ENCODE data around the gene PLEKHG2.
"Not testable (repeated sequence)": the region's sequence is repeated elsewhere in the genome, so short reads cannot be mapped to it uniquely, and the experiment has no call there.

PLEKHG2 gene, protein sequence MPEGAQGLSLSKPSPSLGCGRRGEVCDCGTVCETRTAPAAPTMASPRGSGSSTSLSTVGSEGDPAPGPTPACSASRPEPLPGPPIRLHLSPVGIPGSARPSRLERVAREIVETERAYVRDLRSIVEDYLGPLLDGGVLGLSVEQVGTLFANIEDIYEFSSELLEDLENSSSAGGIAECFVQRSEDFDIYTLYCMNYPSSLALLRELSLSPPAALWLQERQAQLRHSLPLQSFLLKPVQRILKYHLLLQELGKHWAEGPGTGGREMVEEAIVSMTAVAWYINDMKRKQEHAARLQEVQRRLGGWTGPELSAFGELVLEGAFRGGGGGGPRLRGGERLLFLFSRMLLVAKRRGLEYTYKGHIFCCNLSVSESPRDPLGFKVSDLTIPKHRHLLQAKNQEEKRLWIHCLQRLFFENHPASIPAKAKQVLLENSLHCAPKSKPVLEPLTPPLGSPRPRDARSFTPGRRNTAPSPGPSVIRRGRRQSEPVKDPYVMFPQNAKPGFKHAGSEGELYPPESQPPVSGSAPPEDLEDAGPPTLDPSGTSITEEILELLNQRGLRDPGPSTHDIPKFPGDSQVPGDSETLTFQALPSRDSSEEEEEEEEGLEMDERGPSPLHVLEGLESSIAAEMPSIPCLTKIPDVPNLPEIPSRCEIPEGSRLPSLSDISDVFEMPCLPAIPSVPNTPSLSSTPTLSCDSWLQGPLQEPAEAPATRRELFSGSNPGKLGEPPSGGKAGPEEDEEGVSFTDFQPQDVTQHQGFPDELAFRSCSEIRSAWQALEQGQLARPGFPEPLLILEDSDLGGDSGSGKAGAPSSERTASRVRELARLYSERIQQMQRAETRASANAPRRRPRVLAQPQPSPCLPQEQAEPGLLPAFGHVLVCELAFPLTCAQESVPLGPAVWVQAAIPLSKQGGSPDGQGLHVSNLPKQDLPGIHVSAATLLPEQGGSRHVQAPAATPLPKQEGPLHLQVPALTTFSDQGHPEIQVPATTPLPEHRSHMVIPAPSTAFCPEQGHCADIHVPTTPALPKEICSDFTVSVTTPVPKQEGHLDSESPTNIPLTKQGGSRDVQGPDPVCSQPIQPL (N-terminal part only)

DNA sequence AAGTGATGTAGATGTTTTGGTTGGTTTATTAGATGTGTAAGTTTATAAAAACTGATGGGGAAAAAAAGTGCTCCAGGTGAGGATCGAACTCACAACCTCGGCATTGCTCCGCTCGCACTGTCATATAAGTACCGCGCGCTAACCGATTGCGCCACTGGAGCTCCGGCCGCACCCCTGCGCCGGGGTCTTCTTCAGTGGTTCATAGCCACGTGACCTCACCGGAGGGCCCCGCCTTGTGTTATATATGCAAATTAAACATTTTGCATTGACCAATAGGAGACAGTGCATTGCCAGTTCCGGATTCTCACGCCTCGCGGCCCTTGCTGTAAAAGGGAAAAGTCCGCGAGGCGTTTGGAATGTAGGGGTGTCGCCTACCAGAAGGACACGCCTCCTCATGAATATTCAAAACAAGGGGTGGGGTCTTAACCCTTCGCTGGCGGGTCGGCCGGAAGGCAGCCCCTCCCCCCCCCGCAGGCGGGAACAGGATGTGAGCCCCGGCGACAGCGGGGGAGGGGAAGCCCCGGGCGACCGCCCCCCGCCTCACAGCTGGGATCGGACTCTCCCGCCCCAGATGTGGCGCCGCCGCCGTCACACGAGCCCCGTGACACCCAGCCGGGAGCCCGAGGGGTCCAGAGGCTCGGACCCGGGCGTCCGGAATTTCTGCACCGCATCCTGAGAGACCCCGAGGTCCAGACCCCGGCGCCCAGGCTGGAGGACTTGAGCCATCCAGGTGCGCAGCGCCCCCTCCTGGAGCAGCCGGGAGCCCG is at the start of gene PLEKHG2:
PLEKHG2 (plus strand) TSS at position 570 of the 767 bp plus-strand sequence. CDS start 1,418 bp downstream, outside the sequence.
- DNase-seq (ENCODE audit: low spot score): peak; percentile 100

- no peak for DNase-seq (ENCODE audit: low spot score)
These were observed 49.5 kb upstream of the PLEKHG2 start for GRCh38 chr19:39362682-39363657.

DNA sequence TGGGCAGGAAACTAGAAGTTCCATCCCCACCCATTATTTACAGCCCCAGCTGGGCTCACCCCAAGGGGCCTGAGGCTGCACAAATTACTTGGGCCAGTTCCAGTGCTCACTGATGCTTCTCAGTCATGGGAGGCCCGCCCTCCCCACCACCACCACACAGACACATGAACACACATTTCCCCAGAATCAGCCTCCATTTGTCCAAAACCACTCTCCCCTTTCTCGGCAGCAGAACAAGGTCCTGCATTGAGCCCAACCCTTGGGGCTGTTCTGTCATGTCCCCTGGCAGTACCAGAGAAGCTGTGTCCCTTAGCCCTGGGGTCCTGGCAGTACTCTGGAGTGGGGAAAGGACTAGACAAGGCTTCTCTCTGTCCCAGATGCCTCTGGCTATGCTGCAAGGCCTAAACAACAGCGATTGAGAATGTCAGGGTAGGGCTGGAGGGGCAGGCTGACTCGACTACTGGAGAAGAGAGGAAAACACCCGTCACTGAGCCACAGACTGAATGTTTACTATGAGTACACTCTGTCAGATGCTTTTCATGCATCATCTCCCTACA is 48.5 kb upstream of the PLEKHG2 start:
- DNase-seq (ENCODE audit: low spot score): peak; percentile 78

DNA sequence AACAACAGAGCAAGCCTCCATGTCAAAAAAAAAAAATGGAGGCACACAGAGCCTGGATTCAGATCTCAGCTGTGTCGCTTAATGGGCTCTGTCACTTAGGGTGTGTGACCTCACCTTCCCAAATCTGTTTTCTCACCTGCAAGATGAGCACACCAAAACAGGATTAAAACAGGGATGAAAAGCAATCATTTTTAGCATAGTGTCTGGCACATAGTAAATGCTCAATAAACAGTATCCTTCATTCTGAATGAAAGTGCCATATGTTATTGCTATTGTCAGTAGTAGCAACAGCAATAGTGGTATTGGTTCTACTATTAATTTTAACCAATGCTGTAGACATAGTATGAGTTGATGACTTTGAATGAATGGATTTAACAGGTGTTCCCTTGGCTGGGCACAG is 46.9 kb upstream of the PLEKHG2 start:
- no peak for DNase-seq (ENCODE audit: low spot score)

- no peak for DNase-seq (ENCODE audit: low spot score)
These were observed 43.3 kb upstream of the PLEKHG2 start for GRCh38 chr19:39369200-39369599.

GRCh38 chr19:39370735-39371134 is 41.7 kb upstream of the PLEKHG2 start:
- no peak for DNase-seq (ENCODE audit: low spot score)

GRCh38 chr19:39372047-39372802 is 40.2 kb upstream of the PLEKHG2 start:
- DNase-seq (ENCODE audit: low spot score): peak; percentile 83

- no peak for DNase-seq (ENCODE audit: low spot score)
These were observed 39.5 kb upstream of the PLEKHG2 start for GRCh38 chr19:39372941-39373340.

- DNase-seq (ENCODE audit: low spot score): no peak
These were observed 36.5 kb upstream of the PLEKHG2 start for GRCh38 chr19:39375929-39376328.

DNA sequence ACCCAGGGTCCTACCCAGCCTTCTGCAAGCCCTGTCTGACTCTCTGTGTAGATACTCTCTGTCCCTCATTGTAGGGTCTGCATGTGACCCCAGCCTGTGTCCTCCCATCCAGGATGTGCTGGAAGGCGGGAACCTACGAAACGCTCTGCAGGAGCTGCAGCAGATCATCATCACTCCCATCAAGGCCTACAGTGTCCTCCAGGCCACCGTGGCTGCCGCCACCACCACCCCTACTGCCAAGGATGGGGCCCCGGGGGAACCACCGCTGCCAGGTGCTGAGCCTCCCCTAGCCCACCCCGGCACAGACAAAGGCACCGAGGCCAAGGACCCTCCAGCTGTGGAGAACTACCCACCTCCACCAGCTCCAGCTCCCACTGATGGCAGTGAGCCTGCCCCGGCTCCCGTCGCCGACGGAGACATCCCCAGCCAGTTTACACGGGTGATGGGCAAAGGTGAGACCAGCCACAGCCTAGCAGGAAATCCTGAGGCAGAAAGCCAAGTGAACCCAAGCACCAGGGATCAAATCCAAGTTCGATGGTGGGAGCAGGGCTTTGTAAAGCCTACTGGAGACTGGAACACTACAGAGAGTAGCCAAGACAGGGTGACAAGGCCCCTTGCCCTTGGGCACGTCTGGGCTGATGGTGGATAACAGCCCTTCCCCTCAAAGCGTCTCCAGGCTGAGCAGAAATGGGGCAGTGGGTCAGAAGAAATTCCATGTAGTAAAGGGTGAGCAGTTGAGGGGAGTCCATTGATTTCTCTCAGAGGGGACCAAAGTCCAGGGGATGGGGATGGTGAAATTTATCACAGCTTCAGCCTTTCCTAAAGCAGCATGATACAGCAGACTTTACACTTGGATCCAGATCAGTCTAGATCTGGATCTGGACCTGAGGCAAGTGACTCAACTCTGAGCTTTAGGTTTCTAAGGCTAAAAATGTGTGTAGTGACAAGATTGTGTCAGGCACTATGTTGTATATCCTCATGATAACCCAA is 34.8 kb upstream of the PLEKHG2 start:
- no peak for DNase-seq (ENCODE audit: low spot score)

- DNase-seq (ENCODE audit: low spot score): not testable (repeated sequence)
These were observed 33.1 kb upstream of the PLEKHG2 start for GRCh38 chr19:39379366-39379765.

DNA sequence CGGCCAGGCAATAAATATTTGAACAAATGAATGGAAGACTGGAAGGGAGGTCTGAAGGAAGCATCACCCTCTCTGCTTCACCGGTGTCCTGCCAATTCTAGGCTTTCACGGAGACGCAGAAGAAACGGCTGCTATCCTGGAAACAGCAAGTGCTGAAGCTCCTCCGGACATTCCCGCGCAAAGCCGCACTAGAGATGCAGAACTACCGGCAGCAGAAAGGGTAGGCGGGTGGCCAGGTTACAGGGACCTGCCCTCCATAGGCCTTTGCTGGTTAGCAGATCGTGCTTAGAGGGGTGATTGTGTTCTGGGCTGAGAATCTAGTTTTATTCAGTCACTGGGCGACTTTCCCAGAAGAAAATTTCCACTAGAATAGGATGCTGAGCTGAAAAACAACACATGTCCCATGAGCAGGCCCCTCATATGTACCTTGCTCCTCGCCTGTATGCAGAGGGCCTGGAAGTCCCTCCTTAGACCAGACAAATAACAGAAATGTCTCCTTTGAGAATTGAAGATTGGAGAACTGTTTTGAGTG is 32.5 kb upstream of the PLEKHG2 start:
- DNase-seq (ENCODE audit: low spot score): no peak

- no peak for DNase-seq (ENCODE audit: low spot score)
These were observed 31.7 kb upstream of the PLEKHG2 start for GRCh38 chr19:39380521-39381502.

DNA sequence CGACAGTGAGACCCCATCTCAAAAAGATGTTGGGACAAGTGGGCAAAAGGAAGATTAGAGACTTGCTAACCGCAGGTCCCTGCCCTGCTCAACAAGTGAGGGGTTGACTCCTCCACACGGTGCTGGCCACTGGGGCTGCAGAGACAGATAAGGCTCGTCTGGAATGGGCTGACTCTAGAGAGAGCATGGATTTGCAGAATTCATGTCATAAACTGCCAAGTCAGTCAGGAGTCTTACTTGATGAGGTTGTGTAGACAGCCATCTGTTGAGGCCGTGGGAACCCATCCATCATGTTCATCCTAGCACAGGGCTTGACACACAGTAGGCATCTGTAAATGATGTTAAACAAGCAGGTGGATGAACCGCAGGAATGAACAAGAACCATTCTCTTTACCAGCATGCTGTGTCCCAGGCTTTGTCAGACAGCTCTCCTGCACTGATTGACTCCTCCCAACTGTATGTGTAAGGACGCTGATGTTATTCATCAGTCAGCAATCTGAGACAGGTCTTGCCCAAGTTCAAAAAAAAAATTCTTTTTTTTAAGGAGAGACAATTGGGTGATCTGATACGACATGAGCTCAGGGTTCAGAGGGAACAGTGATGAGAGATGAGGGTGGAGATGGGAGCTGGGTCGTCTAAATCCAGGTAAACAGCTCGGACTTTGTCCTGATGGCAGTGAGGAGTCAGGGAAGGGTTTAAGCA is 30.4 kb upstream of the PLEKHG2 start:
- DNase-seq (ENCODE audit: low spot score): no peak

DNA sequence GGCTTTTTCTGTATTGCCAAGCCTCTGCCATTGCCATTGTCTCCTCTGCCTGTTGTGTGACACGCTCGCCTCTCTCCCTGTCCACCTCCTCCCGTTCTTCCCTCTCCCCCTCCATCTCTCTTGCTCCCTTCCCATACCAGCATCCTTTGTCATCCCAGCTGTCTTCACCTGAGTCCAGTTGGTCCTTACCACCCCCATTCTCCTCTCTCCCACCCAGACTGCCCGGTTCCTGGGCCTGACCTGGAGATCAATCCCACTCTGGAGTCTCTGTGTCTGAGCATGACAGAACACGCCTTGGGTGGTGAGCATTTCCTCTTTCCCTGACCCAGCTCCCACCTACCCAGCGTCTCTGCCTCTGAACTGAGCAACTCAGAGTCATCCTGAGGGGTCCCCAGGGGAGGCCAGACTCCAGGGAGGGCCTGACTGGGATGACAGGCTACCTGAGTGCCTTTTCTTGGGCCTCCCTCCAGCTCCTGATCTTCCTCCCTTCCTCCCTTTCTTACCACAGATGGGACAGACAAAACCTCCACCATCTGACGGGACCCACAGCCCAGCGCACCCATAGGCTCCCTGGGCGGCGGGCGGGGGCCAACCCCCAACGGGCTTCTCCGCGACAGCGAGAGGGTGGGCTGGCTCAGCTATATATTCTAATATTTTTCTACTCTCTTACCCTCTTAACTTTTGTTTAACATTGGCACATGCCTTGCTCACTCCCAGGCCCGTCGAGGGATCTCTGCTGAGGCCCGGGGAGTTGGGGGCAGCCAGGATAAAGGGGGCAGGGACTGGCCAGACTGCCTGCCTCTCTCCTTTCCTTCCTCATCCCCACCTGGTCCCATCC is 29.3 kb upstream of the PLEKHG2 start:
- DNase-seq (ENCODE audit: low spot score): no peak

All from left forelimb (tissue), 1 donor.